ENCODE measurements around the gene SLC25A21. TPM values are rescaled to one million over a fixed set of nuclear protein-coding genes. Genes with fewer than 3 reads are reported as not detected.
A peak's percentile ranks its signal among the peaks of the same experiment; 100 is the strongest.

The SLC25A21 gene
- total RNA-seq, 1 experiment from 2014 or later, result 7.1 TPM

- Histone ChIP-seq H2BK20ac (ENCODE audit: low read depth, low read length, poor library complexity, severe bottlenecking) (no peak overlapping the region), H3K23ac (ENCODE audit: insufficient read length, low read depth, low read length) (no peak overlapping the region), H3K4ac (ENCODE audit: low read depth, low read length) (no peak overlapping the region), H3T11ph (ENCODE audit: low read length) (no peak overlapping the region), H3K27me3 (ENCODE audit: insufficient read depth, low read length) (no peaks in the 10 kb centered on the region), H3K14ac (ENCODE audit: insufficient read depth, low read length) (no peak overlapping the region), H2BK120ac (ENCODE audit: low read depth, low read length, poor library complexity, severe bottlenecking) (no peak overlapping the region), H3K79me2 (ENCODE audit: insufficient read depth, low read length) (no peaks in the 10 kb centered on the region), H3K4me2 (ENCODE audit: insufficient read depth, insufficient read length, low read length) (no peak overlapping the region), H4K20me1 (ENCODE audit: control insufficient read depth, insufficient read depth, insufficient read length) (no peaks in the 10 kb centered on the region), H2BK12ac (ENCODE audit: insufficient read length, low read depth, low read length) (no peak overlapping the region), H2BK5ac (ENCODE audit: insufficient read length, low read length) (no peak overlapping the region), H3K56ac (ENCODE audit: insufficient read length, low read depth, low read length) (no peak overlapping the region), H2AK5ac (ENCODE audit: insufficient read length, low read length) (no peak overlapping the region), H3K23me2 (ENCODE audit: insufficient read length, low read depth, low read length, poor library complexity, severe bottlenecking) (no peaks in the 10 kb centered on the region), H4K8ac (replicated peaks; ENCODE audit: insufficient read length, low read depth, low read length) (no peak overlapping the region), H4K5ac (ENCODE audit: insufficient read length, low read depth, low read length) (no peak overlapping the region), H3K18ac (ENCODE audit: insufficient read length, low read depth, low read length) (no peak overlapping the region), H3K9ac (ENCODE audit: extremely low read depth, insufficient read length, low read length) (no peak overlapping the region), H3K79me1 (ENCODE audit: insufficient read depth, low read depth, low read length, poor library complexity, severe bottlenecking) (no peaks in the 10 kb centered on the region), H4K91ac (ENCODE audit: insufficient read length, low read depth, low read length) (no peak overlapping the region), H3K9me3 (ENCODE audit: control insufficient read depth, low read depth, low read length) (no peaks in the 10 kb centered on the region), H3K4me1 (ENCODE audit: insufficient read depth, low read length) (peaks cover 8% of the 10 kb centered on the region), H3K27ac (ENCODE audit: insufficient read length, low read depth, low read length) (no peak overlapping the region), H2AFZ (ENCODE audit: low read length) (no peak overlapping the region), H2BK15ac (ENCODE audit: low read depth, low read length) (no peak overlapping the region)
- no peak for TF ChIP-seq CTCF (conservative IDR thresholded peaks at IDR 0.05)
- no CpG with 5 or more reads among the region's 11 CpGs for WGBS (ENCODE audit: extremely low coverage, insufficient read length, low lambda C conversion rate)
- H3K9me3 Mint-ChIP-seq, result no peaks in the 10 kb centered on the region
- H3K36me3 Mint-ChIP-seq (ENCODE audit: insufficient read depth in 1 of 3, low read depth in 3 of 3), result no peaks in the 10 kb centered on the region
- 0 out of 2 replicates have a peak, but pooled peaks cover 3% of the 10 kb centered on the region for H3K27me3 Mint-ChIP-seq (ENCODE audit: low read depth)
- H3K27ac Mint-ChIP-seq, result peak overlapping the region in 1 of 3 experiments; percentile 60; a peak in 1 of 7 replicates
- no peak for DNase-seq
- no peak overlapping the region for H3K4me3 Mint-ChIP-seq
- peaks cover 32 to 38% of the 10 kb centered on the region in 2 experiments for H3K4me1 Mint-ChIP-seq
Measured at GRCh38 chr14:37034410-37035285, 137.8 kb downstream of the SLC25A21 start.

All from H9 (cell line).